H1 (cell line): ENCODE data around the gene CENPF. TPM values are rescaled to one million over a fixed set of nuclear protein-coding genes. Genes with fewer than 3 reads are reported as not detected.

Source experiments
- CTCF ChIA-PET: fragments of 300-600 bp; sonication (Branson Sonifier 250); formaldehyde crosslinking; loops from one replicate; lab custom pipeline; 2021; ENCODE audit not compliant: partially characterized antibody; lab: Charles Lee
- POLR2A ChIA-PET: fragments of 300-600 bp; sonication (Branson Sonifier 250); formaldehyde crosslinking; loops from one replicate; lab custom pipeline; 2021; ENCODE audit warnings: inconsistent platforms; ENCODE audit not compliant: partially characterized antibody; lab: Charles Lee
- DNase-seq, 2 experiments: peaks; one replicate each; pipeline versions ENCODE4 v3.0.0 to v3.0.0-alpha.2; 2010 to 2022; ENCODE audit warnings: low spot score in 2 of 2, low read depth in 1 of 2, mixed read lengths in 1 of 2
- FAIRE-seq: peaks from 2 replicates; lab custom pipeline; 2011; peaks lifted over from hg19 to GRCh38; lab: Jason Lieb, UNC
- H2AFZ ChIP-seq: 2 replicates; pipeline ENCODE4 v1.8.1; 2012; ENCODE audit warnings: low read length, inconsistent platforms
- H2AK5ac ChIP-seq: 2 replicates; pipeline ENCODE4 v1.6.1; 2013; ENCODE audit warnings: low read depth, low read length
- H2BK120ac ChIP-seq: replicated peaks from 2 replicates; pipeline ENCODE3; 2013; ENCODE audit warnings: low read depth, low read length, inconsistent platforms
- H2BK12ac ChIP-seq: 2 replicates; pipeline ENCODE4 v1.6.1; 2013; ENCODE audit warnings: low read depth, low read length
- H2BK15ac ChIP-seq: 2 replicates; pipeline ENCODE4 v1.6.1; 2013; ENCODE audit warnings: low read length
- H2BK20ac ChIP-seq: 2 replicates; pipeline ENCODE4 v1.6.1; 2013; ENCODE audit warnings: low read length
- H2BK5ac ChIP-seq: 2 replicates; pipeline ENCODE4 v1.6.1; 2013; ENCODE audit warnings: low read depth, low read length
- H3K14ac ChIP-seq: 2 replicates; pipeline ENCODE4 v1.6.1; 2013; ENCODE audit warnings: inconsistent platforms; ENCODE audit not compliant: insufficient read length
- H3K18ac ChIP-seq: 2 replicates; pipeline ENCODE4 v1.6.1; 2013; ENCODE audit warnings: low read length; ENCODE audit errors: extremely low read depth
- H3K23ac ChIP-seq: 2 replicates; pipeline ENCODE4 v1.6.1; 2013; ENCODE audit warnings: inconsistent platforms; ENCODE audit not compliant: insufficient read length
- H3K23me2 ChIP-seq: 2 replicates; pipeline ENCODE4 v1.6.1; 2013; ENCODE audit warnings: low read depth, low read length
- H3K27ac ChIP-seq: 2 replicates; pipeline ENCODE4 v1.6.1; 2011; ENCODE audit warnings: low read depth, low read length, inconsistent platforms
- H3K27me3 ChIP-seq, 4 experiments: replicated peaks in 1 of 4; 1 replicate in 1 of 4; 2 replicates in 3 of 4; pipeline versions ENCODE4 v1.6.1 to v1.8.1; 2011 to 2013; ENCODE audit warnings: low read length in 3 of 4, mild to moderate bottlenecking in 3 of 4, inconsistent platforms in 2 of 4, mixed read lengths in 2 of 4, moderate library complexity in 1 of 4; ENCODE audit not compliant: control insufficient read depth in 3 of 4, insufficient read depth in 3 of 4; ENCODE audit errors: extremely low read depth in 1 of 4
- H3K36me3 ChIP-seq, 4 experiments: 2 replicates each; pipeline versions ENCODE4 v1.6.1 to v1.8.1; 2011 to 2013; ENCODE audit warnings: mild to moderate bottlenecking in 4 of 4, low read length in 3 of 4, moderate library complexity in 2 of 4, control low read depth in 1 of 4, inconsistent platforms in 1 of 4; ENCODE audit not compliant: insufficient read depth in 4 of 4, control insufficient read depth in 2 of 4
- H3K4ac ChIP-seq: replicated peaks from 2 replicates; pipeline ENCODE3; 2013; ENCODE audit warnings: low read length, low read depth, mixed read lengths, inconsistent platforms; ENCODE audit not compliant: insufficient read length
- H3K4me1 ChIP-seq, 4 experiments: replicated peaks in 1 of 4; 1 replicate in 1 of 4; 2 replicates in 3 of 4; pipeline versions ENCODE4 v1.6.1 to v1.8.1; 2011 to 2013; ENCODE audit warnings: low read length in 3 of 4, inconsistent platforms in 2 of 4, mixed read lengths in 1 of 4; ENCODE audit not compliant: insufficient read depth in 4 of 4, control insufficient read depth in 3 of 4
- H3K4me2 ChIP-seq, 2 experiments: 2 replicates each; pipeline versions ENCODE4 v1.6.1 to v1.8.1; 2011 to 2013; ENCODE audit warnings: low read depth in 2 of 2, low read length in 2 of 2, control low read depth in 1 of 2, inconsistent platforms in 1 of 2, mild to moderate bottlenecking in 1 of 2; ENCODE audit not compliant: insufficient read depth in 1 of 2
- H3K4me3 ChIP-seq, 4 experiments: fragments of 200-600, 300-600 bp in 1 of 4; sonication (generic), shearing (Covaris generic), sonication (Bioruptor Twin) in 1 of 4; 2 replicates each; pipeline versions ENCODE4 v1.5.1 to v1.8.1; 2011 to 2016; ENCODE audit warnings: low read length in 4 of 4, low read depth in 3 of 4, control low read depth in 2 of 4, inconsistent platforms in 2 of 4, mild to moderate bottlenecking in 2 of 4, mixed read lengths in 1 of 4, moderate library complexity in 1 of 4; ENCODE audit not compliant: insufficient read depth in 2 of 4; ENCODE audit errors: extremely low read depth in 1 of 4
- H3K56ac ChIP-seq: replicated peaks from 2 replicates; pipeline ENCODE3; 2013; ENCODE audit warnings: low read depth, mild to moderate bottlenecking, mixed read lengths, low read length, inconsistent platforms; ENCODE audit not compliant: insufficient read length
- H3K79me1 ChIP-seq: 2 replicates; pipeline ENCODE4 v1.6.1; 2013; ENCODE audit warnings: low read depth, low read length, control low read depth
- H3K79me2 ChIP-seq, 2 experiments: 2 replicates each; pipeline versions ENCODE4 v1.6.1 to v1.8.1; 2012 to 2013; ENCODE audit warnings: low read length in 2 of 2, mild to moderate bottlenecking in 2 of 2, inconsistent platforms in 1 of 2; ENCODE audit not compliant: insufficient read depth in 2 of 2, control insufficient read depth in 1 of 2
- H3K9ac ChIP-seq, 4 experiments: replicated peaks in 1 of 4; 1 replicate in 1 of 4; 2 replicates in 3 of 4; pipeline versions ENCODE4 v1.6.1 to v1.8.1; 2011 to 2013; ENCODE audit warnings: low read depth in 3 of 4, low read length in 3 of 4, control low read depth in 2 of 4, mild to moderate bottlenecking in 2 of 4, moderate library complexity in 2 of 4, inconsistent platforms in 1 of 4; ENCODE audit errors: extremely low read depth in 1 of 4
- H3K9me3 ChIP-seq, 2 experiments: 2 replicates each; pipeline versions ENCODE4 v1.6.1 to v1.8.1; 2012 to 2013; ENCODE audit warnings: mild to moderate bottlenecking in 2 of 2, moderate library complexity in 2 of 2, control low read depth in 1 of 2, inconsistent platforms in 1 of 2, low read depth in 1 of 2, low read length in 1 of 2, mixed read lengths in 1 of 2; ENCODE audit not compliant: insufficient read depth in 2 of 2
- H4K20me1 ChIP-seq, 2 experiments: replicated peaks in 1 of 2; 2 replicates each; pipeline versions ENCODE3 to v1.8.1; 2011 to 2013; ENCODE audit warnings: inconsistent platforms in 2 of 2, low read length in 2 of 2, mild to moderate bottlenecking in 1 of 2; ENCODE audit not compliant: insufficient read depth in 2 of 2, control insufficient read depth in 1 of 2
- H4K5ac ChIP-seq: 2 replicates; pipeline ENCODE4 v1.6.1; 2013; ENCODE audit warnings: low read length, low read depth, mixed read lengths, inconsistent platforms; ENCODE audit not compliant: insufficient read length
- H4K8ac ChIP-seq: 2 replicates; pipeline ENCODE4 v1.8.0; 2013; ENCODE audit warnings: mild to moderate bottlenecking, moderate library complexity, low read length, inconsistent platforms; ENCODE audit not compliant: insufficient read depth; ENCODE audit errors: extremely low read depth
- H4K91ac ChIP-seq: replicated peaks from 2 replicates; pipeline ENCODE3; 2013; ENCODE audit warnings: low read length, mixed read lengths, inconsistent platforms; ENCODE audit not compliant: insufficient read length
- ASH2L ChIP-seq: fragments of 200-600, 300-600 bp; sonication (generic); IDR thresholded peaks from one replicate; pipeline ENCODE4 v1.7.1; 2017; ENCODE audit warnings: low read length
- CBX5 ChIP-seq: fragments of 300-800, 300-1000 bp; sonication (generic); IDR thresholded peaks from 2 replicates; pipeline ENCODE4 v1.7.1; 2016; ENCODE audit warnings: antibody characterized with exemption, low read length, low read depth
- CTBP2 ChIP-seq: IDR thresholded peaks from 2 replicates; pipeline ENCODE4 v1.7.0; 2011; ENCODE audit warnings: borderline replicate concordance, mild to moderate bottlenecking, moderate library complexity, mixed read lengths, low read length; ENCODE audit not compliant: insufficient read depth, insufficient read length
- CTCF ChIP-seq, 3 experiments: IDR thresholded peaks; 1 replicate in 2 of 3; 2 replicates in 1 of 3; pipeline versions ENCODE4 v1.5.1 to v1.6.1; 2011; ENCODE audit warnings: low read length in 3 of 3, mild to moderate bottlenecking in 3 of 3, inconsistent platforms in 2 of 3, low read depth in 1 of 3, moderate library complexity in 1 of 3; ENCODE audit not compliant: insufficient read depth in 1 of 3; ENCODE audit errors: control extremely low read depth in 1 of 3
- E2F6 ChIP-seq: IDR thresholded peaks from 2 replicates; pipeline ENCODE4 v1.6.1; 2012; ENCODE audit warnings: inconsistent platforms
- EZH2 ChIP-seq: fragments of 200-600 bp; sonication (generic); IDR thresholded peaks from 2 replicates; pipeline ENCODE4 v1.7.1; 2012; ENCODE audit warnings: low read depth, mild to moderate bottlenecking, moderate library complexity, low read length, inconsistent platforms; ENCODE audit not compliant: severe bottlenecking
- JUN ChIP-seq: IDR thresholded peaks from 2 replicates; pipeline ENCODE4 v1.6.1; 2011; ENCODE audit warnings: low read depth, mild to moderate bottlenecking, improper control_type of control experiment, low read length
- JUND ChIP-seq: IDR thresholded peaks from 2 replicates; pipeline ENCODE4 v1.6.1; 2011; ENCODE audit warnings: mild to moderate bottlenecking, improper control_type of control experiment, low read length
- PHF8 ChIP-seq: fragments of 200-600 bp; sonication (generic); conservative IDR thresholded peaks from 2 replicates; pipeline ENCODE4 v1.7.1; 2012; ENCODE audit warnings: low read depth, mild to moderate bottlenecking, inconsistent platforms, low read length, moderate library complexity
- RAD21 ChIP-seq, 2 experiments: IDR thresholded peaks in 1 of 2; conservative IDR thresholded peaks in 1 of 2; 2 replicates each; pipeline ENCODE4 v1.6.1; 2011; ENCODE audit warnings: low read depth in 2 of 2, low read length in 2 of 2, improper control_type of control experiment in 1 of 2, inconsistent platforms in 1 of 2, mild to moderate bottlenecking in 1 of 2, moderate library complexity in 1 of 2
- WGBS, 2 experiments: shearing (Covaris generic) in 1 of 2; methylation state at CpG; one replicate each; pipeline versions ENCODE4 v1.1.6 to v1.1.7; 2013 to 2015; ENCODE audit warnings: low lambda C conversion rate in 2 of 2, mixed read lengths in 2 of 2, inconsistent platforms in 1 of 2, low coverage in 1 of 2, missing lambda C conversion rate in 1 of 2; ENCODE audit not compliant: insufficient replicate concordance in 2 of 2, insufficient coverage in 1 of 2, insufficient read length in 1 of 2; ENCODE audit errors: extremely low coverage in 1 of 2, missing lambda C conversion rate in 1 of 2; 5-methylcytosine and 5-hydroxymethylcytosine counted together
- polyA plus RNA-seq, 7 experiments: library from polyadenylated mRNA; depleted of rRNA in 3 of 7; stranded (reverse) in 5 of 7; unstranded in 2 of 7; fragments of >200 nt in 5 of 7; fragments of 200-250 nt in 2 of 7; gene quantifications; 1 replicate in 5 of 7; 2 replicates in 1 of 7; 4 replicates in 1 of 7; pipeline versions ENCODE4 v1.2.1 to v1.2.3, GENCODE V29; 2011 to 2013; ENCODE audit warnings: missing spikeins in 2 of 7, mixed read lengths in 2 of 7
- total RNA-seq: library from RNA; stranded (reverse); fragmentation: NEBNext Ultra II Directional; extraction: Animal tissue kit (Norgen Biotek cat#: 25700); gene quantifications from 2 replicates; pipeline ENCODE4 v1.2.1, GENCODE V29; 2021

The CENPF gene
- total and polyA plus RNA-seq, 2 of the 8 experiments (the other 6 are each of a cell fraction or from before 2014, with no cell fraction given), result 13.7 to 170 TPM

GRCh38 chr1:214649607-214650006 is 46.6 kb downstream of the CENPF start:
- H3K27ac ChIP-seq, result no peak overlapping the region
- no peak for DNase-seq
- H4K20me1 ChIP-seq, result peaks cover 0 to 4% of the 10 kb centered on the region in 2 experiments
- no peak overlapping the region for H3K4me3 ChIP-seq
- H3K23me2 ChIP-seq, result no peaks in the 10 kb centered on the region
- FAIRE-seq, result no peak
- H2BK12ac ChIP-seq, result no peak overlapping the region
- H3K14ac ChIP-seq, result no peak overlapping the region
- H4K8ac ChIP-seq, result no peak overlapping the region
- no peak overlapping the region for H2BK20ac ChIP-seq
- H3K79me2 ChIP-seq, result no peaks in the 10 kb centered on the region
- peaks cover 27 to 89% (median 70%) of the 10 kb centered on the region in 4 experiments for H3K36me3 ChIP-seq
- H3K4ac ChIP-seq, result no peak overlapping the region
- H3K18ac ChIP-seq, result no peak overlapping the region
- WGBS, 2 experiments, result 96% methylated on average over 2 of the region's 2 CpGs; no CpG with 5 or more reads in 1 of the 2 experiments
- H2AK5ac ChIP-seq, result no peak overlapping the region
- no peak overlapping the region for H3K56ac ChIP-seq
- POLR2A ChIA-PET, result no interaction called here
- no peak overlapping the region for H4K91ac ChIP-seq
- H2AFZ ChIP-seq, result no peak overlapping the region
- H2BK15ac ChIP-seq, result no peak overlapping the region
- H4K5ac ChIP-seq, result no peak overlapping the region
- no peak overlapping the region for H2BK120ac ChIP-seq
- H3K9me3 ChIP-seq, result no peaks in the 10 kb centered on the region
- no peak overlapping the region for H3K9ac ChIP-seq
- no peak overlapping the region for H3K4me2 ChIP-seq
- no peaks in the 10 kb centered on the region for H3K79me1 ChIP-seq
- H3K4me1 ChIP-seq, result no peaks in the 10 kb centered on the region
- H2BK5ac ChIP-seq, result no peak overlapping the region
- H3K27me3 ChIP-seq, result no peaks in the 10 kb centered on the region
- no peak overlapping the region for H3K23ac ChIP-seq
- CTCF ChIA-PET, result interaction anchor here (0.6 to 3.7 kb wide), 4 partner anchors 11 to 25 kb away, joined by 3 to 28 read pairs (median 6); no protein-coding TSS in a partner anchor
- no peak for TF ChIP-seq JUND
- TF ChIP-seq ASH2L, result no peak
- no peak for TF ChIP-seq CTCF (IDR thresholded peaks at IDR 0.05; ENCODE audit: control extremely low read depth in 1 of 3, insufficient read depth in 1 of 3, low read depth in 1 of 3, low read length in 3 of 3)
- TF ChIP-seq EZH2, result no peak
- no peak for TF ChIP-seq CBX5
- TF ChIP-seq PHF8, result no peak
- no peak for TF ChIP-seq JUN
- TF ChIP-seq CTBP2, result no peak
- no peak for TF ChIP-seq RAD21 (IDR thresholded peaks at IDR 0.05 in 1 of 2, conservative IDR thresholded peaks at IDR 0.05 in 1 of 2; ENCODE audit: low read depth in 2 of 2, low read length in 2 of 2)
- no peak for TF ChIP-seq E2F6
